ENCODE results near the gene HAP1.
A peak's percentile ranks its signal among the peaks of the same experiment; 100 is the strongest.
"Not testable (repeated sequence)": the region's sequence is repeated elsewhere in the genome, so short reads cannot be mapped to it uniquely, and the experiment has no call there.

The HAP1 gene

DNA sequence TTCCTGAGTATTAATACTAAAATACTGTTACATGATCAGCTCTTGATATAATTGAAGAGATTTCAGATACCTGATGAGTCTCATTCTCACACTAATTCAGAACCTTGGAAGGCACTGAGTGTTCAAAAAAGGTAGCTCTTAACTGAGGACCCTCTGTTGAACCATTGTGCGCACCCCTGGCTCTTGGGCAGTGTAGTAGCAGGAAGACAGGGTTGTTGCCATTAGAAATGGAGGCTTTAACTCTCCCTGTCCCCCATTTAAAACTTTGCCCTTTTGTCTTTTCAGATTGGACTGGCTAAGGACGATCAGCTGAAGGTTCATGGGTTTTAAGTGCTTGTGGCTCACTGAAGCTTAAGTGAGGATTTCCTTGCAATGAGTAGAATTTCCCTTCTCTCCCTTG is 43.9 kb downstream of the HAP1 start:
- no peak for DNase-seq (ENCODE audit: low read depth in 3 of 3)

DNA sequence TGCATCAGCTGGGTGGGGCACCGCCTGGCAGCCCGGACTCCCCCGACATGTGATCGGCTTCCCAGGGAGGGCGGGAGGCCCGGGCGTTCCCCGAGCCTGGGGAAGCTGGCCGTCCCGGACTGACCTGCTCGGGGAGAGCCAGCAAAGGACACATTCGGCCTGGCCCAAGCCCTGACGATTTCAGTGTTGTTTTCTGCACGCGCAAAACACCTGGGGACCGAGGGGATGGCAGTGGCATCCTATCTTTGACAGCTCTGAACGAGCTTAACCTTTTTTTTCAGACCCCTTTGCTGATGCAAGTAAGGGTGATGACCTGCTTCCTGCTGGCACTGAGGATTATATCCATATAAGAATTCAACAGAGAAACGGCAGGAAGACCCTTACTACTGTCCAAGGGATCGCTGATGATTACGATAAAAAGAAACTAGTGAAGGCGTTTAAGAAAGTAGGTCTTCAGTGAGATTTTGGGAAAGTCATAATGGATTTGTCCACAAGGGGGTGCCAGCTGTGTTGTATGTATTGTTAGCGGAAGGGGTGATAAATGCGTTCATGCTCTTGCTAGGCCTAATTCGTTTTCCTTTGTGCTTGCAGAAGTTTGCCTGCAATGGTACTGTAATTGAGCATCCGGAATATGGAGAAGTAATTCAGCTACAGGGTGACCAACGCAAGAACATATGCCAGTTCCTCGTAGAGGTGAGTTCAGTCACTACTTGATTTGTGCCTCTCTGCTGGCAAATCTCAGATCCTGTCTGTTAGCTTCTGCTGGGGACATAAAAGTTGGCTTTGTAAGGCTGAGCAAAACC is 44.7 kb downstream of the HAP1 start:
- peak in 1 of 3 donors; percentile 53 for DNase-seq (ENCODE audit: low read depth in 3 of 3)

DNA sequence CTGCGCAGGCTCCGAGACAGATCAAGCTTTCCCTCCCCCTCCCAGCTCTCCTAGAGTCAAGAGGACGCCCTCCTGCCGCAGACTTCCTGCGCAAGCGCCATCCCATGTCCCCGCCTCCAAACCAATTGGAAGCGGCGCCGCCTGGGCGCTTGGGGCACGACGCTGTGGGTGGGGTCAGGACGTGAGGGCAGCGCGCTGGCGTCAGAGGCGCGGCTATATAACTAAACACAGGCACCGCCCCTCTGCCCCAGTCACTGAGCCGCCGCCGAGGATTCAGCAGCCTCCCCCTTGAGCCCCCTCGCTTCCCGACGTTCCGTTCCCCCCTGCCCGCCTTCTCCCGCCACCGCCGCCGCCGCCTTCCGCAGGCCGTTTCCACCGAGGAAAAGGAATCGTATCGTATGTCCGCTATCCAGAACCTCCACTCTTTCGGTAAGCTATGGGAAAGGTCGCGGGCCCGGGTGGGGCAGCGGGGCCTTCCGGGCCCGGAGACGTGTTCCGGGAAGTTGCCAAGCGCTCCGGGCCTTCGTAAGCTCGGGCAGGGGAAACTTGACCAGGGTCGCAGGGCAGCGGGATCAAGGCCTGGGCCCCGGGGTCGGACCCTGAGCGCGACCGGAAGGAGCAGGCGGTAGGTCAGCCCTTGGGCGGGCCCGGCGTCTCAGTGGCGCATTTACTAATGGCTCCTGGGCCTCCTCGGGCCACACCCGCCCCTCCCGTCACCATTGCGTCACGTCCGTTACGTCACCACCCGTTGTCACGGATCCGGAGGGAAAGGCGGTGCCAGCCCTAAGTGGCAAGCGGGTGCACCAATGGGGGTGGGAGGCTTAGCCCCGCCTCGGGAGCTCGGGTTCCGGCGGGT is 45.6 kb downstream of the HAP1 start, which contains the start of gene EIF1:
EIF1 (plus strand) TSS at position 245 of the 856 bp plus-strand sequence; CDS start at position 399, 154 bp downstream.
- peak; percentile 100 for DNase-seq (ENCODE audit: low read depth in 3 of 3)

DNA sequence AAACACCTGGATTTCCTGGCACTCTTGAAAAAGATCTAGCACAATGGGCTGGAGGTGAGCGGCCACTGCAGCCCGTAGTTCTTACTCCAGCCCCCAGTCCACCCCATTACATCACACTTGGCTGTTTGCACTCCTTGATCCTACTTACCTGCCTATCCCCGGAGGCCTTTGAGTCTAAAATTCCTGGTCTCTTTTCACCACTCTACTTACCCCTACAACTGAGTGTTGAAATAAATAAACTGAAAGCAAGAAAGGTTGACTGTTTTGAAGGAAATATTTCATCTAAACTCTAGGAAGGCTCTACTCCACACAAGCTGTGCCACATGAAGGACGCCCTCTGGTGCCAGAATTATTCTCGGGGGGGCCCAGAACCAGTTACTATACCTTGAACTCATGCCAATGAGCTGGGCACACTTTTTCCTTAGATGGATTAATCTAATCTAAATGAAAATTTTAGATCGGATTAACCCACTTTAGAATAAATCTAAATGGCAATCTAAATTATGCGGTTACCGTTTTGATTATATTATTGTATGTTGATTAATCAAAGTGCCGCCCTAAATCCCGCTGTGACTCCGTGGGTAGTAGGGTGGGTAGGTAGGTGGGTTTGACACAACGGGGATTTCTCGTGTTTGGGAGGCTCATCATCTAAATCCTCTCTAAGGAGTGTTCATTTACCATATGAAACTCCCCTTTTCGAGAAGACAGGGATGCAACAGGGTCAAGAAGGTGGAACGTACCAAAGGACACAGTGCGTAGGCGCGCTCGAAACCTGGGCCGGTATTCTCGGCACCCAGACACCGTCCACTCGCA is 46.4 kb downstream of the HAP1 start:
- DNase-seq (ENCODE audit: low read depth in 3 of 3) = peak in 1 of 3 donors; percentile 47

DNA sequence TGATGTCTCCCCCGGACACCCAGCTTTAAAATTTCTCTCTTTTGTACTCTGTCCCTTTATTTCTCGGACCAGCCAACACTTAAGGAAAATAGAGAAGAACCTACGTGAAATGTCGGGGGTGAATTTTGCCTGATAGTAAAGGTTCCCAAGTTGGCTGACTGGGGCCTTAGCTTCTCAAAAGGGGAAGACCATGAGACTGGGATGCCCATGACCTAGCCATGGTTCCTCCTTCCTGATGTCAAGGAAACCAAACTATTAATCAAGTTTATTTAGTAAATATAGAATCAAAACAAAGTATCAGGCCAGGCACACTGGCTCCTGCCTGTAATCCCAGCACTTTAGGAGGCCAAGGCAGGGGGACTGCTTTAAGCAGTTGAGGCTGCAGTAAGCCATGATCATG is 48.2 kb downstream of the HAP1 start:
- DNase-seq (ENCODE audit: low read depth in 3 of 3) = no peak

DNA sequence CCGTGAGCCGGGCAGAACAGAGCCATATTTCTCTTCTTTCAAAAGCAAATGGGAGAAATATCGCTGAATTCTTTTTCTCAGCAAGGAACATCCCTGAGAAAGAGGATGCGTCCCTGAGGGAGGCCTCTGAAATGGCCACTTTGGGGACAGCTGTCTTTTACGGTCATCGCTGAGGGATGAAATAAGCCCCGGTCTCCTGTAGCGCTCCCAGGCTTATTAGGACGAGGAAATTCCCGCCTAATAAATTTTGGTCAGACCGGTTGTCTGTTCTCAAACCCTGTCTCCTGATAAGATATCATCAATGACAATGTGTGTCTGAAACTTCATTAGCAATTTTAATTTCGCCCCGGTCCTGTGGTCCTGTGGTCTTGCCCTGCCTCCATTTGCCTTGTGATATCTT is 48.7 kb downstream of the HAP1 start:
- not testable (repeated sequence) for DNase-seq (ENCODE audit: low read depth in 3 of 3)

DNA sequence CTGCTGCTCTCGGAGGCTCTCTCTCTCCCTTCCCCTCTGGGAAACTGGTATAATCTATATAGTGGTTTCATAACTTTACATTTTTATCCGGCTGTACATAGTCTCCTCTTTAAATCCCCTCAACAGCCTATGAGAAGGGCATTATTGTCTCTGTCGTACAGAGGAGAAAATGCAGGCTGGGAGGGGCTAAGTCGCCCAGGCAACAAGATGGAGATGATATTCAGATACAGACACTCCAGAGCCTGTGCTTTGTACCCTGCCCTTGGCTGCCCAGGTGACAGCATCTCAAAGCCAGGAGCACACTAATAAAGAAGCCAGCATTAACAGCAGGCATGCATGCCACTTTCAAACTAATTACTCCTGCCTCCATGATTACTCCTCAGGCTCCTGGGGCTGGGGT is 50.4 kb downstream of the HAP1 start:
- DNase-seq (ENCODE audit: low read depth in 3 of 3) = no peak

DNA sequence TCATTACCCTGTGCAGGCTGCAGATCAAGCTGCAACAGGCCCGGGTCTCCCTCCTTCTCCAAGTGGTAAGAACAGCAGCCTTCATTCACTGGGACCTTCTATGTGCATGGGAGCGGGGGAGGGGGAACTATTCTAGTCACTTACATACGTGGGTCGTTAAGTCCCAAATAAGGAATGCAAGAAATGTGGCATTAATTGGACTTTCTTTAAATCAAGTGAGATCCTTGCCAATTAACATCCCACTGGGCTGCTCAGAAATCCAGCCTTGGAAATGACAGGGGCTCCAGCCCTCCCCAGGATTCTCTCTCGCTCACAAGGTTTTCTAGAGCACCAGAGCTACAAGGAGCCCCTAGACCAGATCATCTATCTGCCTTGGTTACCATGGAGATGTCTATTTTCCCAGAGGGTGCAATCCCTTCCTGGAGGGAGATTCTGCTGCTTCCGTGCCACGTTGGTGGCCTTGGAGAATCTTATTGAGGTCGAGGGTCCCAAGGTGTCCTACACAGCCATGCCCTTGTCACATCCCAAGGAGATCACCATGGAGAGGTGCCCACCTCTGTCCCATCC is 50.9 kb downstream of the HAP1 start:
- DNase-seq (ENCODE audit: low read depth in 3 of 3) = no peak

DNA sequence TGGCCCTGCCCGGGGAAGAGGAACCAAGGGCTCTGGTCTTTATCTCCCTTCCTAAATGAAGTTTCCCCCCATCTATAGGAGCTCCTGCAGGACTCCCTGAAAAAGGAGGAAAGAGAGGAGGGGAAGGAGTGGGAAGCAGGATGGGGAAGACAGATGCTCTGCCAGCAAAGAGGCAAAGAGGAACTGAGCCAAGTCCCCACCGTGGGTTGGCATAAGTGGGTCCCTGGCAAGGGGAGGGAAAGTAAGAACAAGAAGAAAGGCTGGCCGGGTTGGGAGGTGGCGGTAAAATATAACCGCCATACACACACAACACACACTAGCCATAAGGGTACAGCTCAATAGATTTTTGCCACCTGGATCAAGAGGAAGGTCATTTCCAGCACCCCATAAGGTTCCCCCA is 51.8 kb downstream of the HAP1 start:
- no peak for DNase-seq (ENCODE audit: low read depth in 3 of 3)

DNA sequence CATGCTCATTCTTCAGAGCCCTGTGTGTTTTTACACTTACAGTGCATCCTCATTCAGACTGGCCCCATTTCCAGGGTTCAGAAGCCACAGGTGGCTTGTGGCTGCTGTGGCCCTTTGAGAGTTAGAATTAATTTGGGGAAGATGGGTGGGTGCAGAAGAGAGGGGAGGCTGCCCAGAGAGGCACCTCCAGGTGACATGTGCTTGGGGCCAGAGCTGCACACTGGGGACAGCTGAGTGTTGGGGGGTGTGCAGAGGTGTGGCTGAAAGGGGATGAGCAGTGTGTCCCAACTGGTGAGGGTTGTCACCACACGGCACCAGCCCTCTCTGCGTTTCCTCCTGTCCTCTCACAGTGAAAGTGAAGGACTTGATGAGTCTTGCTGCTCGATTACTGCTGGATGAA is 52.7 kb downstream of the HAP1 start:
- DNase-seq (ENCODE audit: low read depth in 3 of 3) = no peak

DNA sequence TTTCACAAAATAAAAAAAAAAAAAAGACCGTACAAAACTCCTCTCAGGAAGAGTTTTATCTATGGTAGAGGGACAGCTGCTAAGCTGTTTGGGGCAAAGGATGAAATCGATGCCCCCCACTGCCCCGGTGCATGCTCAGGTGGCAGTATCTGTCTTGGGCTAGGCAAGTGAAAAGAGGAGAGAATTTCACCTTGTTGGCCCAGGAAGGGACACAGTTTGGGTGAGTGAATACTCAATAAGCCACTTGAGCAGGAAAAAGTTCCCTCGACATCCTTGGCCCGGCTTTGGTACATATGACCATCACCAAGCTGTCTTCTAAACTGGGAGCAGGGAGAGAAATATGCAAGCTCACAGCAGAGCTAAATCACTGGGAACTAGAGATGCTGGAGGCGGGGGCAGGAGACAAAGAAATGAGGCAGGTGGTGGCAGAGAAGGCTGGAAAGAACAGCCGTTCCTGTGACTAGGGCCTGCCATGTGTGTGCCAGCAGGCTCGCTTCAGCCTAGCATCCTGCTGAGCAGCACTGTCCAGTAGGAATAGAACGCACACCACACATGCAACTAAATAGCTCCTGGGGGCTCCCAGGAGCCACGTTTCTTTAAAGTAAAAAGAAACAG is 53.9 kb downstream of the HAP1 start:
- no peak for DNase-seq (ENCODE audit: low read depth in 3 of 3)

DNA sequence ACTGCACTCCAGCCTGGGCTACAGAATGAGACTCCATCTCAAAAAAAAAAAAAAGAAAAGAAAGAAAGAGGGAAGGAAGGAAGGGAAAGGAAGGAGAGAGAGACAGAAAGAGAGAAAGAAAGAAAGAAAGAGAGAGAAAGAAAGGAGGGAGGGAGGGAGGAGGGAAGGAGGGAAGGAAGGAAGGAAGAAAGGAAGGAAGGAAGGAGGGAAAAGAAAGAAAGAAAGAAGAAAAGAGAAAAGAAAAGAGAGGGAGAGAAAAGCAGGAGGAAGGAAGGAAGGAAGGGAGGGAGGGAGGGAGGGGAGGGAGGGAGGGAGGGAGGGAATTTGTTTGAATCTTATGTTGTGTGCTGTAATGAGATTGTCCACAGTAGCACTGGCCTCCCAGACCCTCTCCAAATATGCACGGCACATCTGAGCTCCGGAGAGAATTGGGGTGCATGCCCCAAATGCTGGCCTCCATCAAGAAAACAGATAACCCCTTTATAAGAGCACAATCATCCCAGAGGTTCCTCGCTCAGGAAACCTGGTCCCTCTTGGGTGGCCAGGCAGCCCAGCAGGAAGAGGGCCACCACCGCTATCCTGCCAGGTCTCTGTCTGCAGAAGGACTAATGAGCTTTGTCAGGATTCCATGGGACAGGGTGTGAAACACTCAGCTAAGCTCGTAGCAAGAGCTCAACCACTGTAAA is 54.6 kb downstream of the HAP1 start:
- no peak for DNase-seq (ENCODE audit: low read depth in 3 of 3)

DNA sequence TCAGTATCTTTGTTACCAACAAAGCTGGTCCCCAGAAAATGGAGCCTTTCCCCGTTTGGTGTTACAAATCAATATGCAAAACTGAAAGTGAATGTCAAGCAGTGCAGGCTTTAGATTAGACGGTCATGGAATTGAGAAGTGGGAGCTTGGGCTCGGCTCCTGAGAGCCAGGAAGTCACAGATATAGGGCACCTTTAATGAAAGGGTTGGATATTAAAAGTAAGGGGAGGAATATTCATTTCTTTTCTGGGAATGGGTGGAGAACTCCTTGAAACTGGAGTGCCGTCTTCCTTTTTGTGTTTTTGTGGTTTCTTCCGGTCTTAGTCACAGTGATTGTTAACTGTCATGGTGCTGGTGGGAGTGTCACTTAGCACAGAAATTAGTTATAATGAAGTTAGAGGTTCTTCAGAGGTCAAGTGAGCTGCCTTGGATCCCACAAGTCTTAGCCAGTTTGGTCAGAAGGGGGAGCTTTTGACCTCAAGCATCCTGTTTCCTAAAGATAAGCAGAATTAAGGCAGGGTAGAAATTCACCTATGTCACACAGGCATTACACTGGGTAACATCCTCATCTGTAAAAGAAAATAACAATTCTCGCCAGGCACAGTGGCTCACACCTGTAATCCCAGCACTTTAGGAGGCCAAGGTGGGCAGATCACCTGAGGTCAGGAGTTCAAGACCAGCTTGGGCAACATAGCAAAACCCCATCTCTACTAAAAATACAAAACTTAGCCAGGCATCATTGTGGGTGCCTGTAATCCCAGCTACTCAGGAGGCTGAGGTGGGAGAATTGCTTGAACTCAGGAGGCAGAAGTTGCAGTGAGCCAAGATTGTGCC is 55.3 kb downstream of the HAP1 start:
- DNase-seq (ENCODE audit: low read depth in 3 of 3) = peak in 2 of 3 donors; percentile 49 to 55

DNA sequence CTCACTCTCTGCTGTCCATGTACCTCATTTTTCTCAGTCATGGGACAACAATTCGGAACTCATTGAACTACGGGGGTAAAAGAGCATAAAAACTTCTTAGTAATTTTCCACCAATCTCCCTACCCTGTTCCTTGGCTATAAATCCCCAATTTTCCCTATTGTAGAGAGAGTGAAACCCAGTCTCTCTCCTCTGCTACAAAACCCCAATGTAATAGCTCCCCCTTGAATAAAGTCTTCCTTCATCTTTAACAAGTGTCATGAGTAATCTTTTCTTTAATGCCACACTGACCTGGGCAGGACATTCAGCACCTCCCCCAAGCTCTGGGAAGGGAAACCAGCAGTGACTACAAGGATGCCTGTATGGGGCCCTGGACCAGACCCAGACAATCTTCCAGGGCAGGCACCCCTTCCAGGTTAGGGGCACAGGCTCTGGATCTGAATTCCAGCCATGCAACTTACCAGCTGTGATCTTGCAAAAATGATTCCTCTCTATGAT is 56.0 kb downstream of the HAP1 start:
- no peak for DNase-seq (ENCODE audit: low read depth in 3 of 3)

DNA sequence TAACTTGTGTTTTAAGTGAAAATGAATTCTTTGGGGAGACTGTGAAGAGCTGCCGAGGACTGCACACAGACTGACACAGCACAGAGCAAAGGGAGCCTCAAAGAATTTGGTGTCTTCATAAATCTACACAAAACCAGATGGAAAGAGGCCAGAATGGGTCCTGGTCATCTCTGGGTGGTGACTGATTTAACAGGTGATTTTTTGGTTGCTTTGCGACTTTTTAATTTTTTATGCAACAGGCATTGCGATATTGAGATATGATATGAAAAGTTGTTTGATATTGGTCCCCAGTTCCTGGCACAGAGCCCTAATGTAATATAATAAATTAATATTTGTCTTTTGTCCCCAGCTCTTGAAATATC is 58.4 kb downstream of the HAP1 start:
- DNase-seq (ENCODE audit: low read depth in 3 of 3) = no peak

DNA sequence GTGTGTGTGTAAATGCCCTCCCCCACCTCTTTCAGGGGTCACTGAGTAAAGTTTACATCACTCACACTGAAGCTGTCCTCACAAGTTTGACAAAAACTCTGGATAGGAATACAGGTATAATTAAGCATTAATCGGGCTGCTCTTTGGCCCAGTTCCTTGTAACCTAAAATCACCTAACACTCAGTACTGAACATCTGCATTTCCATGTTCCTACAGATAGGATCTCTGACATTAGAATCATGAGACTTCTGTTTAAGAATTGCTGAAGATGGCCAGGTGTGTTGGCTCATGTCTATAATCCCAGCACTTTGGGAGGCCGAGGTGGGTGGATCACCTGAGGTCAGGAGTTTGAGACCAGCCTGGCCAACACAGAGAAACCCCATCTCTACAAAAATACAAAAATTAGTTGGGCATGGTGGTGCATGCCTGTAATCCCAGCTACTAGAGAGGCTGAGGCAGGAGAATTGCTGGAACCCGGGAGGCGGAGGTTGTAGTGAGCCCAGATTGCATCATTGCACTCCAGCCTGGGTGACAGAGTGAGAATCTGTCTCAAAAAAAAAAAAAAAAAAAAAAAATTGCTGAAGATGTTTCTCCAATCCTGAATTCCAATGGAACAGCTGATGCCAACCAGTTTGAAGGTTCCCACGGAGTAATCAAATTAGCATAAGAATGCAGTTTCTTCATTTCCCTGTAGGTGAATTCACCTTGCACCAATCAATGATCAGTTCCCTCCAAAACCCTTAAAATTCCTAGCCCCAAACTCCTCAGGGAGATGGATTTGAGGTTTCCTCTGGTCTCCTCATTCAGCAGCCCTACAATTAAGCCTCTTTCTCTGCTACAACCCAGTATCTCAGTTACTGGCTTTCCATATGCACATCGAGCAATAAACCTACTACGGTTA is 59.0 kb downstream of the HAP1 start:
- not testable (repeated sequence) for DNase-seq (ENCODE audit: low read depth in 3 of 3)
